ENCODE measurements around the gene PLA2G1B.
A peak's percentile ranks its signal among the peaks of the same experiment; 100 is the strongest.

Gene PLA2G1B

DNA sequence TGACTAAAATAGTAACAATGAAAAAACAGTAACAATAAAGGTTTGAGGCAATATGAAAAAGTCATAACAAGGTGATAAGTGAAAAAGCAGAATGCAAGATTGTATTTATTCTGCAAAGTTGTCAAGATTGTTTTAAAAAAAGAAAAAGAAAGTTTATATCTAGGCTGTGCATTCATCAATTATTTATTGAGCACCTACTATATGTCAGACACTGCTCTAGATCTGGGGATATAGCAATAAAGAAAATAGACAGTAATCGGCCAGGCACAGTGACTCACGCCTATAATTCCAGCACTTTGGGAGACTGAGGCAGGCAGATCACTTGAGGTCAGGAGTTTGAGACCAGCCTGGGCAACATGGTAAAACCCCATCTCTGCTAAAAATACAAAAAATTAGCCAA, 3.8 kb downstream of the PLA2G1B start:
- no peak for DNase-seq

DNA sequence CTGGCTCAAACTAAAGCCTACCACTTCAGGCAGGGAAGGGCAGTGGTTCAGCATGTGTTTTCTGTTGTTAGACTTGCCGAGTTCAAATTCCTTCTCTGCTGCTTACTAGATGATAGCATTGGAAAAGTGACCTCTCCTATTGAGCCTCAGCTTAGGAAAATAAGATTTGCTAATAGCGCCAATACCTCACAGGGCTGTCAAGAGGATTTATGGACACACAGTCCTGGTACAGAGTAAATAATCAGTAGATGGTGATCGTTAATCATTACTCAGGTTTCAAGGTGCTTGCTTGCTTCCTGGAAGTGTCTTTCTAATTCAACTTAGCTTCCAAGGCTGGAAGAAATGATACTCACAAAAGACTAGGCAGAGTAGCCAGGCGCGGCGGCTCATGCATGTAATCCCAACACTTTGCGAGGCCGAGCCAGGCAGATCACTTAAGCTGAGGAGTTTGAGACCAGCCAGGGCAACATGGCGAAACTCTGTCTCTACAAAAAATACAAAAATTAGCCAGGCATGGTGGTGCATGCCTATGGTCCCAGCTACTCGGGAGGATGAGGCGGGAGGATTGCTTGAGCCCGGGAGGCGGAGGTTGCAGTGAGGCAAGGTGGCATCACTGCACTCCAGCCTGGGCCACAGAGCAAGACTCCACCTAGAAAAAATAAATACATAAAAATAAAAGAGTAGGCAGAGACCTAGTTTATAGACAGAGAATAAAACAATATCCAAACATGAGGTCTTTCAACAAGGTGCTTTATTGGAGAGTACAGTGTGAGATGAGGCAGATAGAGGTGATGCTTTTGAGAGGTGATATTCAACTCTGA, 6.0 kb downstream of the PLA2G1B start:
- DNase-seq, result no peak

DNA sequence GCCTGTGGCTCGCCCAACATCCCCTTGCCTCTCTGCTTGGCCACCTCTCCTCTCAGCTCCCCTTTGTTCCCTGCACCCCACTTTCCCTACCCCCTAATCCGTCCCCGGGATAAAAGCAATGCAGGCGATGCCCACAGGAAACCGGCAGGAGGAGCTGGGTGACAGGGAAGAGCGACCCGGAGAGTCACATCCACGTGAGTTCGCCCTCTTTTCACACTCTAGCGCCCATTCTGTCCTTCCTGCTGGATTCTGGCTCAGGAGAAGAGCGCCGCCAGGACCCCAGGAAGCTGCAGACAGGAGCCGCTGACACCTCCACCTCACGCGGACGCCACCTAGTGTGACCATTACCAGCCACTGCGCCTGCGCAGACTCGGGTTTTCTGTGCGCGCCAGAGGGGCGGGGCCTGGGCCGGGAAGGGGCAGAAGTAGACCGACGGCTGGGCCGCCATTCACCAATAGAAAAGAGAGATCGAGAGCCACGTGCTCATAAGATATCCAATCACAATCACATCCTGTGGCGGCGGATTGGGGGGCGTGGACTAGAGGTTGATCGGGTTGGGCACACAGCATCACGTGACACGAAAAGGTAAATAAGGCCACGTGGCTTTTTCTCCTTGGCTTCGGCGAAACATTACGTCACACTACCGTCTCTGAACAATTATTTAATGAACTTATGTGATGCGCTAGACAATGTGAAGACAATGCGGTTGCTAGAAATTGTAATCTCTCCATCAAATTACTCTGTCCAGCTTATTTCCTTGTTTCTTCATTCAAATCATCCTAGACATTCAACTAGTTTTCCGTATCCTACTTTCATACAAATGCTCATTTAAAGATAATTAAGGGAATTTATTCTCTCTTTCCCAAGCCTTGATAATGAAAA, 10.1 kb downstream of the PLA2G1B start:
- DNase-seq, result peak; percentile 87

DNA sequence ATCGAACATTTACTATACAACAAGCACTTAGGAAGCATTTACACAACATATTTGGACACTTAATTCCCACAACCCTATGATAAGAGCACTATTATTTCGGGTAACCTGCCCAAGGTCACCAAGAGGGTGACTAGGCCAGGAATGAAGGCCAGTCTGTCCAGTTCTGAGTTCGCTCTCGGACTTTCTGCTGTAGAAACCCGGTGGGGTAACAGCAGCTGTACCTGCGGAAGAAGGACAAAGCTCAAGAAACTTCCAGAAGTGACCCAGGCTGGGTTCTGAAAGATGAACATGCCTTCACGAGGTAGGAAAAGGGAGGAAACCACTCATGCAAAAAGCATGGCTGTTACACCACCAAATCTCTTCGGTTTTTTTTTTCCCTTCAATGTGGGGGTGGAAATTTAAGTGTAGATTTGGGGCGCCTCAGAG, 10.8 kb downstream of the PLA2G1B start:
- no peak for DNase-seq

DNA sequence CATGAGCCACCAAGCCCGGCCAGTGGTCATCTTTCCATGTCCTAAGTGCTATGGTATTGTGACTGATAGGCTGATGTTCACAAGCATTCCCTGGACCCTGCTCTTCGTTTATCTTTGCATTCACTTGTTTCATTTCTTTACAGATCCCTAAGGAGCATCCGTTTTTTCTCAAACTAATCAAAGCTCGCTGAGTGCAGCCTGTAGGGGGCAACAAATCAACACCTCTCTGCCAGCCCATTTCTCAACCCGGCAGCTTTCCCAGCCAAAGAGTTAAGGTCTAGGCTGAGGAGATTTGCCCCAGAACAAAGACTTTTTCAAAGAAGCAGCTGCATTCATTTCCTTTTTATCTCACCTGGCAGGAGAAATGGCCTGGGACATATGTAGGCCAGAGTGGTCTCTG, 13.4 kb downstream of the PLA2G1B start:
- DNase-seq, result no peak

DNA sequence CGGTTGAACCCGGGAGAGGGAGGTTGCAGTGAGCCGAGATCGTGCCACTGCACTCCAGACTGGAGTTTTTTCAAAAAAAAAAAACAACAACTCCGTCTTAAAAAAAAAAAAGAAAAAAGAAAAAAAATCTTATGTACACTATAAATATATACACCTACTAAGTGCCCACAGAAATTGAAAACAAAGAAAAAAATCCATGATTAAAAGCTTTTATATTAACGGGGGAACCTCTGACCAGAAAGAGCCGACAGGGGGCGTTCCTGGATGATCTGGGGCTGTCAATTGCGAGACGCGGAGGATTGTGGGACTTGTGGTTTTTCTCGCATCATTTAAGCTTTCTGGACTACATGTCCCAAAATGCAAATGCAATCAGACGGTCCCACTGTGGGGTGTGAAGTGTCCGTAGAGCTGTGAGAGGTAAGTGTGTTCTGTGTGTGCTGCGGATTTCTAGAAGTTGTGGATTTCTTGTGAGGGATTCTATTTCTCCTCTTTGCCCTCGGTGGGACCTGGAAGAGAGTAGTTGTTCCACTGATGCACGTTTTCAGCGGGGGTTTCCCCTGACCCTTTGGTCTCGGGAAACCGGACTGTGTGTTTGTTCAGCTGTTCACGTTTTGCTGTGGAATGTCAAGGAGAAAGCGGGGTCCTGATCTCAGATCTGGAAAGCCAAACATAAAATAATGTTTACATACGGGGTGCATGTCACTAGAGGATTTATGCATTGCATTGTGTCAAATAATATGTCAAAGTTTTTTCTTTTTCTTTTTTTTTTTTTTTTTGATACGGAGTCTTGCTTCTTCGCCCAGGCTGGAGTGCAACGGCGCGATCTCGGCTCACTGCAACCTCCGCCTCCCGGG, 25.4 kb downstream of the PLA2G1B start, which contains the start of gene SIRT4:
TSS of gene SIRT4 (plus strand) at position 360 of the 854 bp plus-strand sequence. CDS start 1,241 bp downstream, outside the sequence.
- no peak for DNase-seq

DNA sequence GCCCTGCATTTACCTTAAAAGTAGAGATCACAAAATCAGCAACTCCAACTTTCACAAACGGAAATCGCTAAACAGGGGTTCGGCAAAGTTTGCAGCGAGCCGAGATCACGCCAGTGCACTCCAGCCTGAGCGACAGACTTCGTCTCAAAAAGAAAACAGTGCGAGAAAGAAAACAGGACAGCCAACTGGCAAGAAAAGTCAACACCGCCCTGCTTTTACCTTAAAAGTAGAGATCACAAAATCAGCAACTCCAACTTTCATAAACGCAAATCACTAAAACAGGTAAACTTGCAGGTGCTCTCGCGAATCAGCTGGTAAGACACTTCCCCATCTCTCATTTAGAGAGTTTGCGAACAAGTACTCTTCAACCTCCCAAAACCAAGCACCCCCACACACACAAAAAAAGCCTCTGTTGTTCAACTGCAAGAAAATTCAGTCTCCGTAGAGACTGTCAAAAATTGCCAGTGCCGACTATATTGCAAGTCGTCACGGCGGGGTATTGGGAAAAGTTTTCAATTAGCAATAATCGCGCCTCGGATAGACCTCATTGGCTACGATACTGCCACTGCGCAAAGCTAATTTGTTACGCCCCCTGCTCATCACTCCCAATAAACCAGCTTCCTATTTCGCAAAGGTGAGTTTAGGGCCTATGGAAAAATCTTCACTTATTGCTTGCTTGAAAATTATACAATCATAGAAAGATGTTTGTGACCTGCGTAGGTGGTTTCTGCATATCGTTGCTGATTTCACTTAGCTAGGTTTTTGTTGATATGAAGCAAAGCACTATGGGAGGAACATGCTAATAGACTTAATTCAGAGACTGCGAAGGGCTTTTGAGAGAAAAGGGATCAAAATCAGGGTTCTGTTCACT, 34.7 kb downstream of the PLA2G1B start, which contains the start of gene RNU4-1:
TSS of gene RNU4-1 (minus strand) at position 577 of the 871 bp plus-strand sequence.
- DNase-seq, result no peak

DNA sequence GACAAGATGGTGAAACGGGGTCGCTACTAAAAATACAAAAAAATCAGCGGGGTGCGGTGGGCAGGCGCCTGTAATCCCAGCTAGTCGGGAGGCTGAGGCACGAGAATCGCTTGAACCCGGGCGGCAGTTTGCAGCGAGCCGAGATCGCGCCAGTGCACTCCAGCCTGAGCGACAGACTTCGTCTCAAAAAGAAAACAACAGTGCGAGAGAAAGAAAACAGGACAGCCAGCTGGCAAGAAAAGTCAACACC, 35.2 kb downstream of the PLA2G1B start:
- no peak for DNase-seq

DNA sequence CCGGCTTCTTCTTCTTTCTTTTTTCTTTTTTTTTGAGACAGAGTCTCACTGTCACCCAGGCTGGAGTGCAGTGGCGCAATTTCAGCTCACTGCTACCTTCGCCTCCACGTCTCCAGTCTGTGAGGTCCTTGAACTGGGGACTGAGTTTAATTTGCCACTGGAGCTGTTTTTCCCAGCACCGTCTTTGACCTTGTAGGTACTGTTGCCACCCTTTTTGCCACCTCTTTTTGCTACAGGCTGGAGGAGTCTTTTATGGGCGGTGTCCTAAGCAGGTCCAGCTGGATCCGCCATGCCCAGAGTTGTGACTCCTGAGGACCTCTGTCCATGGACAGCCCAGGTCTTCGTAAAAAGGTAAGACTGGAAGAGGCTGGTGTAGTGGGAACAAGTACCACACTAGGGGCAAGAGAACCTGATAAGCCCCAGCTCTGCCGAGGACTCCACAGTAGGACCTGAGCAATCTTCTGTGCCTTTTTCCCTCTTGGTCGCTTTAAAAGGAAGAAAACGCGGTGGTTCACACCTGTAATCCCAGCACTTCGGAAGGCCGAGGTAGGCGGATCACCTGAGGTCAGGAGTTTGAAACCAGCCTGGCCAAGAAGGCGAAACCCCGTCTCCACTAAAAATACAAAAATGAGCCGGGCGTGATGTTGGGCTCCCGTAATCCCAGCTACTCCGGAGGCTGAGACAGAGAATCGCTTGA, 36.8 kb downstream of the PLA2G1B start:
- no peak for DNase-seq

DNA sequence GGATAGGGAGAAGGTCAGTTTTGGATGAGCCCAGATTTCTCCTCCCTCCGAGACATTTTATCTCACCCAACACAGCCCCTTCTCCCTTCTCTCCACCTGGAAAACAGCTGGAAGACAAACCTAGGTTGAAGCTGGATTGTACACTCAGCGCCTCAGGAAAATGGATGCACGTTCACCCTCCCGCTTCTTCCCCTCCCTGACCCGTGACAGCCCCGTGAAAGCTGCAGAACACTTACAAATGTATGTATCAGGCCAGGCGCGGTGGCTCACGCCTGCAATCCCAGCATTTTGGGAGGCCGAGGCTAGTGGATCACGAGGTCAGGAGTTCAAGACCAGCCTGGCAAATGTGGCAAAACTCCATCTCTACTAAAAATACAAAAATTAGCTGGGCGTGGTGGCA, 40.1 kb downstream of the PLA2G1B start:
- DNase-seq, result no peak

DNA sequence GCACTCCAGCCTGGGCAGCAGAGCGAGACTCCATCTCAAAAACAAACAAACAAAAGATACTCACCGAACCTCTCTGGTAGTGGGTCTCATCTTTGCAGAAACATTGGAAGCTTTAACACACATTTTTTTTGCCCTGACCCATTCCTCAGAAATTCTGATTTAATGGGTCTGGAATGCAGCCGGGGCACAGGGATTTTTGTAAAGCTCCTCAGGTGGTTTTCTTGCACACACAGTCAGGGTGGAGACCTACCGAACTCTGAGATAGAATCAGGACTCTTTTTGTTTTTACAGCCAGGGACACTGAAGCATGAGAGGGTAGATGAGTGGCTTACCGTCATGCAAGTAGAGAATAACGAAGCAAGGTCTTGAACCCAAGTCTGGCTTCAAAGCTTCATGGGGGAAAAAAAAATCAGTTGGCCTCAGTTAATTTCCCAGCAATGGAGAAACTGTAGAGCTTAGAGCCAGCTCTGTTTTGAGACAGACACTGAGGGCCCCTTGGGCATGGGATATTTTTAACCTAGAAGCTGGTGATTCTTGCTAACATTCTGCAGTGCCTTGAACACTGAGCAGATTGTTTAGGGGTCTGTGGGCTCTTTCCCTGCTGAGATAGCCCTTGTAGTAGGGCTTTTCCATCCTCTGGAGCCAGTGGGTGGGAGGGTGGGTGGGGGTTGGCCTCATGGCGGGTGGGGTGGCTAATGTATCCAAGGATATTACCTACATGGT, 40.6 kb downstream of the PLA2G1B start:
- no peak for DNase-seq

DNA sequence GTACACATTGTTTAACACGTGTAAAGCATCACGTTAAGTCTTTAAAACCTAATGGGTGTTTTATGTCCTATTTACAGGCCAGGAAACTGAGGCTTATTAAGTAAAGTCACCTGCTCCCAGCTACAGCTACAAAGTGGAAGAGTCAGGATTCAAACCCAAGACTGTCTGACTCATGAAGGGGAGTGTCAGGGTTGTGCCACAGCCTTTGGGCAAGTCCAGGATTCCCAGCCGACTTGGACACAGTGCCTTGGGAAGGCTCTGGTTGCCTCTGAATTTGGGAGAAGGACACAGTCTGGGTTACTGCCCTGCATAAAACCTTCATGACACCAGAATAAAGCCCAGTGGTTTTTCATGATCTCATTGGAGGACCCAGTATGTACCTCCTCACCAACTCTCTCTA, 43.2 kb downstream of the PLA2G1B start:
- no peak for DNase-seq

DNA sequence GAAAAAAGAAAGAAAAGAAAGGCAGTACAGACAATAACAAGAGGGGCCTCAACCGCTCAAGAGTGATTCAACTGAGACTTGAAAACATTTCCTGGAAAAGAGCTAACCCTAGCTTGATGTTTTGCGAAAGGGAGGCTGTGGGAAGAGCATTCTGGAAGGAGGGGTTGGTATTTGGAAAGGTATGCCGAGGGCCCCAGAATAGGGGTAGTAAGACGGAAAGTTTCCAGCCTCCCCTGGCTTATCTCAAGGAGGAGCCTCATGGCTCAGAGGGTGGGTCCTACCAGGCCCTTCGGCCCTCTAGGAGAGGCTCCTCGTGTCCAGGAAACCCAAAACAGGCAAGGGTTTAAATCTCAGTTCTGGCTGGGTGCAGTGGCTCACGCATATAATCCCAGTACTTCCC, 44.3 kb downstream of the PLA2G1B start:
- no peak for DNase-seq

DNA sequence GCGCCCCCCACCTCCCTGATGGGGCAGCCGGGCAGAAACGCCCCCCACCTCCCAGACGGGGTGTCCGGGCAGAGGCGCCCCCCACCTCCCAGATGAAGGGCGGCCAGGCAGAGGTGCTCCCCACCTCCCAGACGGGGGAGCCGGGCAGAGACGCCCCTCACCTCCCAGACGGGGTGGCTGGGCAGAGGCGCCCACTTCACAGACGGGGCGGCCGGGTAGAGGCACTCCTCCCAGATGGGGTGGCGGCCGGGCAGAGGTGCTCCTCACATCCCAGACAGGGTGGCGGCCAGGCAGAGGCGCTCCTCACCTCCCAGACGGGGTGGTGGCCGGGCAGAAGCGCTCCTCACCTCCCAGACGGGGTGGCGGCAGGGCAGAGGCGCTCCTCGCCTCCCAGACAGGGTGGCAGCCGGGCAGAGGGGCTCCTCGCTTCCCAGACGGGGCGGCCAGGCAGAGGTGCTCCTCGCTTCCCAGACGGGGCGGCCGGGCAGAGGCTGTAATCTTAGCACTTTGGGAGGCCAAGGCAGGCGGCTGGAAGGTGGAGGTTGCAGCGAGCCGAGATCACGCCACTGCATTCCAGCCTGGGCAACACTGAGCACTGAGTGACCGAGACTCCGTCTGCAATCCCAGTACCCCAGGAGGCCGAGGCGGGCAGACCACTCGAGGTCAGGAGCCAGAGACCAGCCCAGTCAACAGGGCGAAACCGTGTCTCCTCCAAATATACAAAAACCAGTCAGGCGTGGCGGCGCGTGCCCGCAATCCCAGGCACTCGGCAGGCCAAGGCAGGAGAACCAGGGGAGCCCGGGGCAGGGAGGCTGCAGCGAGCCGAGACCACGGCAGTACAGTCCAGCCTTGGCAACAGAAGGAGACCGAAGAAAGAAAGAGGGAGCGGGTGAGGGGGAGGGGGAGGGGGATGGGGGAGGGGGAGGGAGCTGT, 49.2 kb downstream of the PLA2G1B start:
- DNase-seq, result no peak

DNA sequence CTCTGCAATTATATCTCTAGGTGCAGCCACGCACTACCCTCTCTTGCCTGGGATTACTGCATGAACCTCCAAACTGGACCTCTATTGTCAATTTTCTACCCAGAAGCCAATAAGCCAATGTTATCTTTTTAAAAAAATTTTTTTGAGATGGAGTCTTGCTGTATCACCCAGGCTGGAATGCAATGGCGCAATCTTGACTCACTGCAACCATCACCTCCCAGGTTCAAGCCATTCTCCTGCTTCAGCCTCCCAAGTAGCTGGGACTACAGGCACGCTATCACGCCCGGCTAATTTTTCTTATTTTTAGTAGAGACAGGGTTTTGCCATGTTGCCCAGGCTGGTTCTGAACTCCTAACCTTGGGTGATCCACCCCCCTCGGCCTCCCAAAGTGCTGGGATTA, 50.8 kb downstream of the PLA2G1B start:
- no peak for DNase-seq
